Measurements from ENCODE around the gene ZNF385B. TPM values are rescaled to one million over a fixed set of nuclear protein-coding genes. Genes with fewer than 3 reads are reported as not detected.

The ZNF385B gene
- total RNA-seq (2022; extraction: Qiagen RNA extraction): 0.20 to 0.21 TPM in 2 of 5 replicates, not detected in the others

GRCh38 chr2:179861416-179862067 lies at the start of gene ZNF385B:
Gene ZNF385B (minus strand): TSS chr2:179861612.

Other genes with a start within 250 kb of the ZNF385B start
- 10.1 to 17.8 TPM (median 11.7 TPM) in 5 replicates for gene CWC22, start 145.7 kb upstream of the ZNF385B start, total RNA-seq (2022; extraction: Qiagen RNA extraction)